Upper lobe of left lung (tissue), 6 donors: ENCODE measurements around the gene EID1. TPM values are rescaled to one million over a fixed set of nuclear protein-coding genes. Genes with fewer than 3 reads are reported as not detected.

Source experiments
- ATAC-seq, 2 donors: fragments of 200-7000 bp; cut with Tn5 transposase; one replicate each; pipeline ENCODE4 v1.9.1; 2022; ENCODE audit warnings: mild to moderate bottlenecking in 2 of 2, moderate library complexity in 2 of 2; ENCODE audit not compliant: low FRiP score in 2 of 2
- DNase-seq, 2 donors: peaks; one replicate each; pipeline ENCODE4 v3.0.0-alpha.2; 2019 to 2020
- H3K27ac ChIP-seq, 4 donors: fragments of 200-600 bp; sonication (generic); one replicate each; pipeline ENCODE4 v1.5.1; 2016 to 2019
- H3K27me3 ChIP-seq, 4 donors: fragments of 200-600 bp; sonication (generic); one replicate each; pipeline ENCODE4 v1.5.1; 2017 to 2019
- H3K36me3 ChIP-seq, 4 donors: fragments of 200-600 bp; sonication (generic); one replicate each; pipeline ENCODE4 v1.5.1; 2016 to 2019
- H3K4me1 ChIP-seq, 4 donors: fragments of 200-600 bp; sonication (generic); one replicate each; pipeline ENCODE4 v1.5.1; 2018 to 2019
- H3K4me3 ChIP-seq, 4 donors: fragments of 200-600 bp; sonication (generic); one replicate each; pipeline ENCODE4 v1.5.1; 2017 to 2019; ENCODE audit warnings: mild to moderate bottlenecking in 2 of 4, moderate library complexity in 1 of 4
- H3K9me3 ChIP-seq, 4 donors: fragments of 200-600 bp; sonication (generic); one replicate each; pipeline ENCODE4 v1.5.1; 2018 to 2019
- CTCF ChIP-seq, 6 experiments: fragments of 450-650 bp in 4 of 6; fragments of 200-600 bp in 2 of 6; sonication (generic) in 2 of 6; IDR thresholded peaks; one replicate each; pipeline ENCODE4 v1.5.1; 2016 to 2019; ENCODE audit warnings: antibody characterized with exemption in 6 of 6
- EP300 ChIP-seq, 4 donors: sonication (generic); formaldehyde crosslinking; IDR thresholded peaks; one replicate each; pipeline ENCODE4 v1.5.1; 2017; ENCODE audit warnings: antibody characterized with exemption in 4 of 4, control low read depth in 2 of 4
- POLR2A ChIP-seq, 4 donors: fragments of 450-650 bp; IDR thresholded peaks; one replicate each; pipeline ENCODE4 v1.5.1; 2016 to 2017; ENCODE audit warnings: antibody characterized with exemption in 4 of 4, mild to moderate bottlenecking in 2 of 4
- POLR2AphosphoS5 ChIP-seq, 2 donors: sonication (generic); formaldehyde crosslinking; IDR thresholded peaks; one replicate each; pipeline ENCODE4 v1.5.1; 2017; ENCODE audit warnings: antibody characterized with exemption in 2 of 2
- WGBS, 2 donors: methylation state at CpG; one replicate each; pipeline ENCODE4 v1.1.5; 2017 to 2018; 5-methylcytosine and 5-hydroxymethylcytosine counted together
- total RNA-seq, 6 donors: library from RNA; depleted of rRNA in 4 of 6; stranded (reverse); fragments of >200 nt in 4 of 6; gene quantifications; one replicate each; pipeline versions ENCODE4 v1.1.0 to v1.2.1, GENCODE V29; 2016 to 2021
- donor health status: DM: no; HTN: no; CAD: no; lungs with moderate emphysema.
- donor health status: DM: no; HTN: yes; CAD: no; lungs with severe emphysema.

Gene EID1
- total RNA-seq, 6 donors from 2014 or later = 56.6 to 147 (median 109) TPM

GRCh38 chr15:48890375-48890972 is 12.5 kb downstream of the EID1 start:
- ATAC-seq (no peak), DNase-seq (no peak)
- Histone ChIP-seq H3K27ac (no peak overlapping the region), H3K9me3 (no peaks in the 10 kb centered on the region), H3K36me3 (no peaks in the 10 kb centered on the region), H3K4me3 (no peak overlapping the region), H3K27me3 (no peaks in the 10 kb centered on the region), H3K4me1 (no peaks in the 10 kb centered on the region)
- TF ChIP-seq POLR2A (IDR thresholded peaks at IDR 0.05) (no peak), POLR2AphosphoS5 (IDR thresholded peaks at IDR 0.05) (no peak), EP300 (IDR thresholded peaks at IDR 0.05) (no peak), CTCF (IDR thresholded peaks at IDR 0.05) (no peak)
- WGBS, 2 donors = 83 to 87% methylated on average over 10 of the region's 10 CpGs

- 82 to 87% methylated on average over 6 of the region's 6 CpGs for WGBS, 2 donors
- no peak for DNase-seq
These were observed 13.4 kb downstream of the EID1 start for GRCh38 chr15:48891232-48891765.

GRCh38 chr15:48893311-48893710 is 15.4 kb downstream of the EID1 start:
- no peaks in the 10 kb centered on the region for H3K27me3 ChIP-seq
- H3K27ac ChIP-seq = no peak overlapping the region
- H3K4me3 ChIP-seq = no peak overlapping the region
- WGBS, 2 donors = 70 to 79% methylated on average over 3 of the region's 3 CpGs
- H3K9me3 ChIP-seq = no peaks in the 10 kb centered on the region
- no peaks in the 10 kb centered on the region for H3K36me3 ChIP-seq
- ATAC-seq (no peak), DNase-seq (no peak)
- H3K4me1 ChIP-seq = peaks cover 0 to 5% (median 0%) of the 10 kb centered on the region in 4 donors
- TF ChIP-seq EP300 (IDR thresholded peaks at IDR 0.05) = no peak
- no peak for TF ChIP-seq POLR2A (IDR thresholded peaks at IDR 0.05)
- TF ChIP-seq POLR2AphosphoS5 (IDR thresholded peaks at IDR 0.05) = no peak
- no peak for TF ChIP-seq CTCF (IDR thresholded peaks at IDR 0.05)

More at GRCh38 chr15:48891232-48891765, 13.4 kb downstream of the EID1 start:
- Histone ChIP-seq H3K4me3 (no peak overlapping the region), H3K36me3 (no peaks in the 10 kb centered on the region), H3K27me3 (no peaks in the 10 kb centered on the region), H3K27ac (no peak overlapping the region), H3K4me1 (no peaks in the 10 kb centered on the region), H3K9me3 (no peaks in the 10 kb centered on the region)
- no peak for ATAC-seq
- TF ChIP-seq POLR2A (IDR thresholded peaks at IDR 0.05) = no peak
- TF ChIP-seq EP300 (IDR thresholded peaks at IDR 0.05) = no peak
- no peak for TF ChIP-seq POLR2AphosphoS5 (IDR thresholded peaks at IDR 0.05)
- TF ChIP-seq CTCF (IDR thresholded peaks at IDR 0.05) = no peak

- H3K27ac ChIP-seq = no peak overlapping the region
- no peaks in the 10 kb centered on the region for H3K36me3 ChIP-seq
- 47 to 49% methylated on average over 12 to 13 of the region's 13 CpGs for WGBS, 2 donors
- no peaks in the 10 kb centered on the region for H3K27me3 ChIP-seq
- DNase-seq = no peak
- TF ChIP-seq CTCF (IDR thresholded peaks at IDR 0.05) = no peak
- no peak for TF ChIP-seq POLR2AphosphoS5 (IDR thresholded peaks at IDR 0.05)
- peak overlapping the region in 1 of 4 donors; percentile 1 for H3K4me3 ChIP-seq
- ATAC-seq = peak in 1 of 2 donors; percentile 76
- H3K4me1 ChIP-seq = peaks cover 0 to 7% (median 0%) of the 10 kb centered on the region in 4 donors
- H3K9me3 ChIP-seq = no peaks in the 10 kb centered on the region
These were observed 19.2 kb downstream of the EID1 start for GRCh38 chr15:48896869-48897814.
